Testis (tissue), 2 donors: ENCODE data around the gene THAP3.

ENCODE experiments used
- CTCF ChIP-seq, 3 experiments: fragments of 450-650 bp in 2 of 3; fragments of 200-600 bp in 1 of 3; sonication (generic) in 1 of 3; IDR thresholded peaks; one replicate each; pipeline ENCODE4 v1.5.1; 2016 to 2019; ENCODE audit warnings: antibody characterized with exemption in 3 of 3, mild to moderate bottlenecking in 2 of 3, moderate library complexity in 1 of 3
- POLR2A ChIP-seq: fragments of 450-650 bp; IDR thresholded peaks from one replicate; pipeline ENCODE4 v1.6.1; 2017; ENCODE audit warnings: antibody characterized with exemption, mild to moderate bottlenecking, moderate library complexity

GRCh38 chr1:6672558-6672957 lies 47.9 kb downstream of the THAP3 start:
- TF ChIP-seq CTCF (IDR thresholded peaks at IDR 0.05) (no peak), POLR2A (no peak)
